Smooth muscle cell (in vitro differentiated cells): ENCODE results near the gene HNRNPA3. TPM values are rescaled to one million over a fixed set of nuclear protein-coding genes. Genes with fewer than 3 reads are reported as not detected.
"Not testable (repeated sequence)": the region's sequence is repeated elsewhere in the genome, so short reads cannot be mapped to it uniquely, and the experiment has no call there.

Experiments used
- DNase-seq: peaks from one replicate; lab custom pipeline; 2025; ENCODE audit not compliant: unreplicated experiment; lab: John Stamatoyannopoulos, UW
- H2AFZ ChIP-seq: fragments of 200-600 bp; sonication (generic); 2 replicates; pipeline ENCODE4 v1.6.0; 2016; ENCODE audit warnings: antibody characterized with exemption, low read depth, mild to moderate bottlenecking
- H3F3A ChIP-seq: fragments of 200-600 bp; sonication (generic); 2 replicates; pipeline ENCODE4 v1.6.0; 2017; ENCODE audit warnings: antibody characterized with exemption, low read depth
- H3K27ac ChIP-seq: fragments of 200-600 bp; sonication (generic); 2 replicates; pipeline ENCODE4 v1.5.1; 2016; ENCODE audit warnings: low read depth, mild to moderate bottlenecking
- H3K27me3 ChIP-seq: fragments of 200-600 bp; sonication (generic); 2 replicates; pipeline ENCODE4 v1.6.1; 2016; ENCODE audit warnings: low read depth, mild to moderate bottlenecking
- H3K36me3 ChIP-seq: fragments of 200-600 bp; sonication (generic); 2 replicates; pipeline ENCODE4 v1.5.1; 2016; ENCODE audit warnings: low read depth
- H3K4me1 ChIP-seq: fragments of 200-600 bp; sonication (generic); 2 replicates; pipeline ENCODE4 v1.5.1; 2016; ENCODE audit warnings: low read depth
- H3K4me2 ChIP-seq: fragments of 200-600 bp; sonication (generic); 2 replicates; pipeline ENCODE4 v1.6.0; 2016; ENCODE audit warnings: mild to moderate bottlenecking
- H3K4me3 ChIP-seq: fragments of 200-600 bp; sonication (generic); 2 replicates; pipeline ENCODE4 v1.5.1; 2016; ENCODE audit warnings: mild to moderate bottlenecking
- H3K79me2 ChIP-seq: fragments of 200-600 bp; sonication (generic); 2 replicates; pipeline ENCODE4 v1.6.0; 2016; ENCODE audit warnings: low read depth, mild to moderate bottlenecking
- H3K9ac ChIP-seq: fragments of 200-600 bp; sonication (generic); 2 replicates; pipeline ENCODE4 v1.6.0; 2016; ENCODE audit warnings: low read depth
- H3K9me3 ChIP-seq: fragments of 200-600 bp; sonication (generic); replicated peaks from 2 replicates; pipeline ENCODE4 v1.5.1; 2016; ENCODE audit warnings: low read depth
- H4K20me1 ChIP-seq: fragments of 200-600 bp; sonication (generic); 2 replicates; pipeline ENCODE4 v1.6.0; 2016; ENCODE audit warnings: low read depth
- WGBS: methylation state at CpG from one replicate; pipeline ENCODE4 v1.1.7; 2016; ENCODE audit warnings: low lambda C conversion rate; 5-methylcytosine and 5-hydroxymethylcytosine counted together
- polyA plus RNA-seq: library from polyadenylated mRNA; unstranded; fragments of >200 nt; fragmentation: Nextera tagmentation; extraction: Ambion mirVana; gene quantifications from 2 replicates; pipeline ENCODE4 v1.2.1, GENCODE V29; 2016
- total RNA-seq: library from RNA; depleted of rRNA; stranded (reverse); fragments of >200 nt; gene quantifications from 2 replicates; pipeline ENCODE4 v1.2.3, GENCODE V29; 2014
- TF ChIP-seq, protein P1 (sequence below): fragments of 200-600 bp; sonication (generic); IDR thresholded peaks from 2 replicates; pipeline ENCODE4 v1.5.1; 2017; ENCODE audit warnings: borderline replicate concordance, mild to moderate bottlenecking, antibody characterized with exemption; ENCODE audit not compliant: insufficient read depth, poor library complexity, severe bottlenecking

HNRNPA3 gene
- total and polyA plus RNA-seq, 2 experiments from 2014 or later: 40.3 to 55.8 TPM

DNA sequence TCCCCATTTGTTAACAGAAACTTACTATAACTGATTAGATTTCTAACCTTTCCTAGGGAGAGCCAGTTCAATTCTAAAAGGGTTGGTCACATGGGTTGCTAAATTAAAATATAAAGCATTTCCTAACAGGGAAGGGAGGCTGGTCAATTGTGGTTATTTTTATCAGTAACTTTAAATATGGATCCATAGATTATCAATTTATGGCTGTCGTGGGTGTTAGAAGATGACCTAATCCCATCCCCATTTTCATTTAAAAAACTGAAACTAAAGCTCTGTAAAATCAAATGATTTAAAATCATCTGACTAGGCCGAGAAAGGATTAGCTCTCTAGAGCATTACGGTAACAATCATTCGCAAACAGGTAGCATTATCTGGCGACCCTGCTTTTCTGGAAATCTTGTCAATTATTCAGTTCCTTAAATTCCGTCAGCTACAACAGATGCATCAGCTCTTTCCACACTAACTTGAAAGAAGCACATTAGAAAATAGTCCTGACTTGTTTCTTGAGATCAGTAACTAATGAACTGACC, 953 bp upstream of the HNRNPA3 start:
- peak overlapping the region; percentile 12 for H2AFZ ChIP-seq
- H3K79me2 ChIP-seq: peaks cover 45% of the 10 kb centered on the region
- peaks cover 5% of the 10 kb centered on the region for H3K36me3 ChIP-seq
- peaks cover 34% of the 10 kb centered on the region for H4K20me1 ChIP-seq
- peaks cover 22% of the 10 kb centered on the region for H3K4me1 ChIP-seq
- peak overlapping the region; percentile 96 for H3K9ac ChIP-seq
- H3K27me3 ChIP-seq: no peaks in the 10 kb centered on the region
- H3K9me3 ChIP-seq: no peaks in the 10 kb centered on the region
- H3K4me3 ChIP-seq: peak overlapping the region; percentile 59
- TF ChIP-seq, protein P1, sequence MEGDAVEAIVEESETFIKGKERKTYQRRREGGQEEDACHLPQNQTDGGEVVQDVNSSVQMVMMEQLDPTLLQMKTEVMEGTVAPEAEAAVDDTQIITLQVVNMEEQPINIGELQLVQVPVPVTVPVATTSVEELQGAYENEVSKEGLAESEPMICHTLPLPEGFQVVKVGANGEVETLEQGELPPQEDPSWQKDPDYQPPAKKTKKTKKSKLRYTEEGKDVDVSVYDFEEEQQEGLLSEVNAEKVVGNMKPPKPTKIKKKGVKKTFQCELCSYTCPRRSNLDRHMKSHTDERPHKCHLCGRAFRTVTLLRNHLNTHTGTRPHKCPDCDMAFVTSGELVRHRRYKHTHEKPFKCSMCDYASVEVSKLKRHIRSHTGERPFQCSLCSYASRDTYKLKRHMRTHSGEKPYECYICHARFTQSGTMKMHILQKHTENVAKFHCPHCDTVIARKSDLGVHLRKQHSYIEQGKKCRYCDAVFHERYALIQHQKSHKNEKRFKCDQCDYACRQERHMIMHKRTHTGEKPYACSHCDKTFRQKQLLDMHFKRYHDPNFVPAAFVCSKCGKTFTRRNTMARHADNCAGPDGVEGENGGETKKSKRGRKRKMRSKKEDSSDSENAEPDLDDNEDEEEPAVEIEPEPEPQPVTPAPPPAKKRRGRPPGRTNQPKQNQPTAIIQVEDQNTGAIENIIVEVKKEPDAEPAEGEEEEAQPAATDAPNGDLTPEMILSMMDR: no peak
- no peak for DNase-seq
- peaks cover 11% of the 10 kb centered on the region for H3F3A ChIP-seq
- peak overlapping the region; percentile 98 for H3K27ac ChIP-seq
- WGBS: 19% methylated on average over 6 of the region's 6 CpGs
- peak overlapping the region; percentile 83 for H3K4me2 ChIP-seq

DNA sequence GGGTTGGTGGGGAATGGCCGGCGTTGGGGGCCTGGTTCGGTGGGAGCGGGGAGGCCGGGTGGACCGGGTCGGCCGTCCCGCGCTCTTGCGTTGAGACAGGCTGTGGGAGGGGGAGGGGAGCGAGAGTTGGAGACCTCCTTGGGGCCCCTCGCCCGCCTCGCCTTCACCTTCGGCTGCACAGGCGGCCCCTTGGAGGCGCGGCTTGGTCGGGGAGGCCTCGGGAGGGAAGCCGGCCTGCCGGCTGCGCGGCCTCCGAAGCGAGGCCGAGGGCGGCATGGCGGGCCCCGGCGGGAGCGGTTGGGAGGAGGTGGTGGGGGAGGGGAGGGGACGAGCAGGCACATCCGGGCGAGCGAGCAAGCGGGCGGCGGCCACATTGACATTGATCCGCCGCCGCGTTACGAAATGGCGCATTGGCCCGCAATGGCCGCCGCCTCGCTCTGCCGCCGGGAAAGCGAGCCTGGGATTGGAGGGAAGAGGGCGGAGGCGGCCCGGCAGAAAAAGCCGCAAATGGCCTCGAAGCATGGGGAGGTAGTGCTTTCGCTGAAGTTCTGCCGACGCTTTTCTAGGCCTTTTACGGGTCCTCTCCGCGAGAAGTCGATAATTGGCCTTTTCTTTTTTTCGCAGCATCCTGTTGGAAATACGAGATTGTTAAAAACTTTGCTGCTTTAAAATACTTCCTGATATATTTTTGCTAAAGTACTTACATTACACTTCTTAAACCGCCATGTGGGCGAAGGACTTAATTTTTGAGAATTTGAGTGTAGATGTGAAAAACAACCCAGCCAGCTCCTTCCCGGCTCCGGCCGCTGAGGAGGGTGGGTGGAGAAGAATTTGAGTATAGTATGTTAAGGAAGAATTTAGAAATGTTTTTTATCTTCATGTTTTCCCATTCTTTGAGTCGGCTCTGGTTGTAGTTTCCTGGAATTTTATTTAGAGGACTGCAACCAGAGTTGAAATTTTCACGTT, 580 bp downstream of the HNRNPA3 start:
- H3K79me2 ChIP-seq: peaks cover 60% of the 10 kb centered on the region
- peak overlapping the region; percentile 100 for H3K9ac ChIP-seq
- H3F3A ChIP-seq: peaks cover 21% of the 10 kb centered on the region
- peak overlapping the region; percentile 98 for H3K27ac ChIP-seq
- peaks cover 22% of the 10 kb centered on the region for H3K4me1 ChIP-seq
- peaks cover 49% of the 10 kb centered on the region for H4K20me1 ChIP-seq
- H3K27me3 ChIP-seq: no peaks in the 10 kb centered on the region
- WGBS: under 1% methylated on average over 50 of the region's 74 CpGs
- no peak overlapping the region for H2AFZ ChIP-seq
- H3K4me3 ChIP-seq: peak overlapping the region; percentile 87
- peak; percentile 97 for DNase-seq
- no peaks in the 10 kb centered on the region for H3K9me3 ChIP-seq
- TF ChIP-seq, protein P1: no peak
- peaks cover 18% of the 10 kb centered on the region for H3K36me3 ChIP-seq
- H3K4me2 ChIP-seq: peak overlapping the region; percentile 93

DNA sequence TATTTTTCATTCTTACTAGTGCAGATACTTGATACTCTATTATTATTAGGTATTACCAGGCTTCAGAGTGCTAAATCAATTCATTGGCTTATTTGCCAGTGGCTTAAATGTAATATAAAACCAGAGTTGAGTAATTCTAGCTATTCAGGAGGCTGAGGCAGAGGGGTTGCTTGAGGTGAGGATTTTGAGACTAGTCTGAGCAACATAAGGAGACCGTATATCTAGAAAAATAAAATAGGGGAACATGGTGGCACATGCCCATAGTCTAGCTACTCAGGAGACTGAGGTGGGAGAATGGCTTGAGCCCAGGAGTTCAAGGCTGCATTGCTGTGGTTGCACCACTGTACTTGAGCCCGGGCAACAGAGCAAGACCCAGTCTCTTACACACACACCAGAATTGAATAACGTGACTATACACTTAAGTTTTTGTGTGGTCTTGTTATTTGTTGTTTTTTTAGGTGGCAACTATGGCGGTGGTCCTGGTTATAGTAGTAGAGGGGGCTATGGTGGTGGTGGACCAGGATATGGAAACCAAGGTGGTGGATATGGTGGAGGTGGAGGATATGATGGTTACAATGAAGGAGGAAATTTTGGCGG, 4.8 kb downstream of the HNRNPA3 start:
- H3K4me3 ChIP-seq: no peak overlapping the region
- H3K27ac ChIP-seq: peak overlapping the region; percentile 56
- no peak overlapping the region for H3K9ac ChIP-seq
- no peaks in the 10 kb centered on the region for H3K27me3 ChIP-seq
- H3K4me1 ChIP-seq: peaks cover 11% of the 10 kb centered on the region
- DNase-seq: no peak
- H3K36me3 ChIP-seq: peaks cover 41% of the 10 kb centered on the region
- H3F3A ChIP-seq: peaks cover 41% of the 10 kb centered on the region
- TF ChIP-seq, protein P1: no peak
- peaks cover 84% of the 10 kb centered on the region for H3K79me2 ChIP-seq
- no peaks in the 10 kb centered on the region for H3K9me3 ChIP-seq
- H3K4me2 ChIP-seq: no peak overlapping the region
- WGBS: 96% methylated on average over 5 of the region's 5 CpGs
- no peak overlapping the region for H2AFZ ChIP-seq
- peaks cover 90% of the 10 kb centered on the region for H4K20me1 ChIP-seq

DNA sequence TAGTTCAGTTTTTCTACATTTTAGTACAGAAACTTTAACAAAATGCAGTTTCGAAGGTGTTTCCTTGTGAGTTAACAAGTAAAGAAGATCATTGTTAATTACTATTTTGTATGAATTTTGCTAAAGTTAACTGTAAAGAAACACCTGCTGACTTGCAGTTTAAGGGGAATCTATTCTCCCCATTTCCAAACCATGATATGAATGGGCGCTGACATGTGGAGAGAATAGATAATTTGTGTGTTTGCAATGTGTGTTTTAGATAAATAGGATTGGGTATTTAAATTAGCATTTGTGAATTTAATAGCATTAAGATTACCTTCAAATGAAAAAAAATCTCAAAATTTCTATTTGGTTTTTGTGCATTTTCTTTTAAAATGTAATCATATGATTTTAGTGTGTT, 7.2 kb downstream of the HNRNPA3 start:
- not testable (repeated sequence) for H3K9me3 ChIP-seq, H3K9ac ChIP-seq, H3K4me1 ChIP-seq, H3K27me3 ChIP-seq, DNase-seq, H3K27ac ChIP-seq, H3K4me2 ChIP-seq, H2AFZ ChIP-seq, H3K4me3 ChIP-seq
- peaks cover 43% of the 10 kb centered on the region for H3K36me3 ChIP-seq
- peaks cover 42% of the 10 kb centered on the region for H3F3A ChIP-seq
- peaks cover 70% of the 10 kb centered on the region for H3K79me2 ChIP-seq
- WGBS: 98% methylated on average over 2 of the region's 2 CpGs
- H4K20me1 ChIP-seq: peaks cover 90% of the 10 kb centered on the region
